Measurements from ENCODE around the gene CXCL5.

DNA sequence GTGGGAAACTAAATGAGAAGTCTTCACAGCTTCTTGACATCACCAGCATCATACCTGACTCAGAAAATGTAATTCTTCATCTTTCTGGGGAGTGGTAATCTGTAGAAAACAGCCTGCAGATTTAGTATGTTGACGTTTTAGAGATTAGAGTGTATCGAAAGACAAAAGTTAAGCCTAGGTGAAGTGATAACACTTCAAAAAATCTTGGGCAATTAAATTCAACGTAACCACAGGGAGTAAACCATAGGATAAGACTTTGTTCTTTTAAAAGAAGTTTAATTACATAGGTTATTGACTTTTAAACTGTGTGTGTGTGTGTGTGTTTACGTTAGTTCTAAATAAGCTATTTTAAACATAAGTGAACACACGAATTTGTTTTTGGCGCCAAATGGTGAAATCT is 1.8 kb upstream of the CXCL5 start:
- TF ChIP-seq, protein P1, sequence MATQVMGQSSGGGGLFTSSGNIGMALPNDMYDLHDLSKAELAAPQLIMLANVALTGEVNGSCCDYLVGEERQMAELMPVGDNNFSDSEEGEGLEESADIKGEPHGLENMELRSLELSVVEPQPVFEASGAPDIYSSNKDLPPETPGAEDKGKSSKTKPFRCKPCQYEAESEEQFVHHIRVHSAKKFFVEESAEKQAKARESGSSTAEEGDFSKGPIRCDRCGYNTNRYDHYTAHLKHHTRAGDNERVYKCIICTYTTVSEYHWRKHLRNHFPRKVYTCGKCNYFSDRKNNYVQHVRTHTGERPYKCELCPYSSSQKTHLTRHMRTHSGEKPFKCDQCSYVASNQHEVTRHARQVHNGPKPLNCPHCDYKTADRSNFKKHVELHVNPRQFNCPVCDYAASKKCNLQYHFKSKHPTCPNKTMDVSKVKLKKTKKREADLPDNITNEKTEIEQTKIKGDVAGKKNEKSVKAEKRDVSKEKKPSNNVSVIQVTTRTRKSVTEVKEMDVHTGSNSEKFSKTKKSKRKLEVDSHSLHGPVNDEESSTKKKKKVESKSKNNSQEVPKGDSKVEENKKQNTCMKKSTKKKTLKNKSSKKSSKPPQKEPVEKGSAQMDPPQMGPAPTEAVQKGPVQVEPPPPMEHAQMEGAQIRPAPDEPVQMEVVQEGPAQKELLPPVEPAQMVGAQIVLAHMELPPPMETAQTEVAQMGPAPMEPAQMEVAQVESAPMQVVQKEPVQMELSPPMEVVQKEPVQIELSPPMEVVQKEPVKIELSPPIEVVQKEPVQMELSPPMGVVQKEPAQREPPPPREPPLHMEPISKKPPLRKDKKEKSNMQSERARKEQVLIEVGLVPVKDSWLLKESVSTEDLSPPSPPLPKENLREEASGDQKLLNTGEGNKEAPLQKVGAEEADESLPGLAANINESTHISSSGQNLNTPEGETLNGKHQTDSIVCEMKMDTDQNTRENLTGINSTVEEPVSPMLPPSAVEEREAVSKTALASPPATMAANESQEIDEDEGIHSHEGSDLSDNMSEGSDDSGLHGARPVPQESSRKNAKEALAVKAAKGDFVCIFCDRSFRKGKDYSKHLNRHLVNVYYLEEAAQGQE (IDR thresholded peaks at IDR 0.05; ENCODE audit: insufficient read depth in 1 of 2, low read depth in 2 of 2, low read length in 1 of 2): no peak
- TF ChIP-seq, protein P2, sequence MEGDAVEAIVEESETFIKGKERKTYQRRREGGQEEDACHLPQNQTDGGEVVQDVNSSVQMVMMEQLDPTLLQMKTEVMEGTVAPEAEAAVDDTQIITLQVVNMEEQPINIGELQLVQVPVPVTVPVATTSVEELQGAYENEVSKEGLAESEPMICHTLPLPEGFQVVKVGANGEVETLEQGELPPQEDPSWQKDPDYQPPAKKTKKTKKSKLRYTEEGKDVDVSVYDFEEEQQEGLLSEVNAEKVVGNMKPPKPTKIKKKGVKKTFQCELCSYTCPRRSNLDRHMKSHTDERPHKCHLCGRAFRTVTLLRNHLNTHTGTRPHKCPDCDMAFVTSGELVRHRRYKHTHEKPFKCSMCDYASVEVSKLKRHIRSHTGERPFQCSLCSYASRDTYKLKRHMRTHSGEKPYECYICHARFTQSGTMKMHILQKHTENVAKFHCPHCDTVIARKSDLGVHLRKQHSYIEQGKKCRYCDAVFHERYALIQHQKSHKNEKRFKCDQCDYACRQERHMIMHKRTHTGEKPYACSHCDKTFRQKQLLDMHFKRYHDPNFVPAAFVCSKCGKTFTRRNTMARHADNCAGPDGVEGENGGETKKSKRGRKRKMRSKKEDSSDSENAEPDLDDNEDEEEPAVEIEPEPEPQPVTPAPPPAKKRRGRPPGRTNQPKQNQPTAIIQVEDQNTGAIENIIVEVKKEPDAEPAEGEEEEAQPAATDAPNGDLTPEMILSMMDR (IDR thresholded peaks at IDR 0.05): no peak
- TF ChIP-seq SIN3A (IDR thresholded peaks at IDR 0.05; ENCODE audit: borderline replicate concordance, insufficient read depth, low read depth, low read length): no peak
- TF ChIP-seq POLR2AphosphoS5 (IDR thresholded peaks at IDR 0.05; ENCODE audit: low read depth, low read length): no peak

Measured in Panc1 (cell line).